Measurements from ENCODE around the gene CNDP1. TPM values are rescaled to one million over a fixed set of nuclear protein-coding genes. Genes with fewer than 3 reads are reported as not detected.

The CNDP1 gene
- total RNA-seq, 2 experiments from 2014 or later: 0.25 to 0.39 TPM

GRCh38 chr18:74549591-74550104 lies 15.3 kb downstream of the CNDP1 start:
- ChIA-PET CTCF (interaction anchor here (1.2 kb wide), 1 partner anchor 196 kb away, joined by 4 read pairs; no protein-coding TSS in a partner anchor), POLR2A (no interaction called here)
- H3K36me3 Mint-ChIP-seq (ENCODE audit: low read depth): no peaks in the 10 kb centered on the region
- no peak overlapping the region for H3K27ac Mint-ChIP-seq
- peaks cover 9% of the 10 kb centered on the region for H3K27me3 Mint-ChIP-seq
- Histone ChIP-seq H3K4me3 (ENCODE audit: low read length) (no peak overlapping the region), H3K27me3 (ENCODE audit: control insufficient read depth in 1 of 2, insufficient read depth in 2 of 2, low read length in 2 of 2) (no peaks in the 10 kb centered on the region), H3K27ac (ENCODE audit: low read depth in 1 of 2, low read length in 2 of 2) (no peak overlapping the region), H3K9me3 (ENCODE audit: control insufficient read depth in 1 of 2, insufficient read depth in 1 of 2, low read length in 2 of 2) (peaks cover 8 to 15% of the 10 kb centered on the region in 2 experiments), H3K4me1 (ENCODE audit: insufficient read depth, low read length) (no peaks in the 10 kb centered on the region), H3K36me3 (ENCODE audit: insufficient read depth, low read length) (no peaks in the 10 kb centered on the region)
- no peak for ATAC-seq (ENCODE audit: poor library complexity)
- no peaks in the 10 kb centered on the region for H3K4me1 Mint-ChIP-seq (ENCODE audit: low read depth)
- peaks cover 5% of the 10 kb centered on the region for H3K9me3 Mint-ChIP-seq
- intact Hi-C loops (cut with DNase I, micrococcal nuclease): loop anchor here (2.0 to 10.0 kb wide), 4 partner anchors 57 to 1785 kb away; no protein-coding TSS in a partner anchor
- TF ChIP-seq CTCF (IDR thresholded peaks at IDR 0.05): no peak
- no peak overlapping the region for H3K4me3 Mint-ChIP-seq
- no peak for DNase-seq

- H3K4me1 ChIP-seq (ENCODE audit: insufficient read depth, low read length): no peaks in the 10 kb centered on the region
- Mint-ChIP-seq H3K9me3 (peaks cover 5% of the 10 kb centered on the region), H3K27ac (no peak overlapping the region), H3K4me3 (no peak overlapping the region), H3K36me3 (ENCODE audit: low read depth) (no peaks in the 10 kb centered on the region), H3K4me1 (ENCODE audit: low read depth) (no peaks in the 10 kb centered on the region), H3K27me3 (peaks cover 11% of the 10 kb centered on the region)
- CTCF ChIA-PET: interaction anchor here (1.2 to 1.4 kb wide), 2 partner anchors 57 to 198 kb away, joined by 4 to 6 read pairs; no protein-coding TSS in a partner anchor
- no peaks in the 10 kb centered on the region for H3K27me3 ChIP-seq (ENCODE audit: control insufficient read depth in 1 of 2, insufficient read depth in 2 of 2, low read length in 2 of 2)
- TF ChIP-seq CTCF (IDR thresholded peaks at IDR 0.05): no peak
- intact Hi-C loops (cut with DNase I, micrococcal nuclease): loop anchor here (2.0 to 10.0 kb wide), 4 partner anchors 58 to 1786 kb away; no protein-coding TSS in a partner anchor
- H3K9me3 ChIP-seq (ENCODE audit: control insufficient read depth in 1 of 2, insufficient read depth in 1 of 2, low read length in 2 of 2): peaks cover 8 to 15% of the 10 kb centered on the region in 2 experiments
- POLR2A ChIA-PET: no interaction called here
- H3K4me3 ChIP-seq (ENCODE audit: low read length): no peak overlapping the region
- DNase-seq (no peak), ATAC-seq (ENCODE audit: poor library complexity) (no peak)
- H3K27ac ChIP-seq (ENCODE audit: low read depth in 1 of 2, low read length in 2 of 2): no peak overlapping the region
- H3K36me3 ChIP-seq (ENCODE audit: insufficient read depth, low read length): no peaks in the 10 kb centered on the region
Observed at GRCh38 chr18:74550886-74551285, 16.6 kb downstream of the CNDP1 start.

GRCh38 chr18:74551452-74551851 lies 17.2 kb downstream of the CNDP1 start:
- no peak for DNase-seq
- Mint-ChIP-seq H3K36me3 (ENCODE audit: low read depth) (no peaks in the 10 kb centered on the region), H3K27me3 (peaks cover 17% of the 10 kb centered on the region), H3K4me3 (no peak overlapping the region), H3K27ac (no peak overlapping the region), H3K9me3 (peaks cover 5% of the 10 kb centered on the region), H3K4me1 (ENCODE audit: low read depth) (no peaks in the 10 kb centered on the region)
- ChIA-PET POLR2A (interaction anchor here (1.3 kb wide), 2 partner anchors 56 to 199 kb away, joined by 4 to 6 read pairs; partner anchors contain the start of gene CNDP2), CTCF (interaction anchor here (0.7 to 1.4 kb wide), 13 partner anchors 13 to 357 kb away, joined by 3 to 13 read pairs (median 3); partner anchors contain the start of gene CNDP2)
- Histone ChIP-seq H3K27ac (ENCODE audit: low read depth in 1 of 2, low read length in 2 of 2) (no peak overlapping the region), H3K4me3 (ENCODE audit: low read length) (no peak overlapping the region), H3K36me3 (ENCODE audit: insufficient read depth, low read length) (no peaks in the 10 kb centered on the region), H3K9me3 (ENCODE audit: control insufficient read depth in 1 of 2, insufficient read depth in 1 of 2, low read length in 2 of 2) (peaks cover 8 to 15% of the 10 kb centered on the region in 2 experiments), H3K4me1 (ENCODE audit: insufficient read depth, low read length) (no peaks in the 10 kb centered on the region), H3K27me3 (ENCODE audit: control insufficient read depth in 1 of 2, insufficient read depth in 2 of 2, low read length in 2 of 2) (no peaks in the 10 kb centered on the region)
- no peak for TF ChIP-seq CTCF (IDR thresholded peaks at IDR 0.05)
- ATAC-seq (ENCODE audit: poor library complexity): no peak
- intact Hi-C loops (cut with DNase I, micrococcal nuclease): loop anchor here (2.0 to 10.0 kb wide), 4 partner anchors 59 to 1787 kb away; no protein-coding TSS in a partner anchor
